BE2C (cell line): ENCODE measurements around the gene MGAT5.
A peak's percentile ranks its signal among the peaks of the same experiment; 100 is the strongest.

ENCODE experiments used
- DNase-seq: peaks from one replicate; pipeline ENCODE4 v3.0.0-alpha.2; 2020
- H3K27me3 ChIP-seq: fragments of 250-450 bp; sonication (Bioruptor Pico); 2 replicates; pipeline ENCODE4 v1.5.1; 2020; ENCODE audit warnings: mild to moderate bottlenecking
- H3K36me3 ChIP-seq: fragments of 250-450 bp; sonication (Bioruptor Pico); 2 replicates; pipeline ENCODE4 v1.5.1; 2020; ENCODE audit warnings: mild to moderate bottlenecking
- H3K4me1 ChIP-seq: fragments of 250-450 bp; sonication (Bioruptor Pico); 2 replicates; pipeline ENCODE4 v1.5.1; 2020
- H3K4me3 ChIP-seq: 2 replicates; pipeline ENCODE4 v1.5.1; 2011; ENCODE audit warnings: low read depth, low read length
- H3K9me3 ChIP-seq: fragments of 250-450 bp; sonication (Bioruptor Pico); 2 replicates; pipeline ENCODE4 v1.5.1; 2020
- CTCF ChIP-seq: IDR thresholded peaks from 2 replicates; pipeline ENCODE4 v1.5.1; 2012; ENCODE audit warnings: mild to moderate bottlenecking, low read depth, low read length

MGAT5 gene

DNA sequence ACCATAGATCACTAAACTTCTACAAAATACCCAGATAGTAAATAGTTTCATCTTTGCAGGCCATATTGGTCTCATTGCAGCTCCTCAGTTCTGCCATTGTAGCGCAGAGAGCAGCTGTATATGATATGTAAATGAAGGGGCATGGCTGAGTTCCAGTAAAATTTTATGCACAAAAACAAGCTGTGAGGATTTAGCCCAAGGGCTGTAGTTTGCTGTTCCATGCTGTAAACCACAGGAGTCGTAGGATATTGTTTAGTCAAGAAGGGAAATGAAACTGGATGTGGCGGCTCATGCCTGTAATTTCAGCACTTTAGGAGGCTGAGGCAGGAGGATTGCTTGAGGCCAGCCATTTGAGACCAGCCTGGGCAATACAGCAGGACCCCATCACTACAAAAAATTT lies 83.0 kb downstream of the MGAT5 start:
- no peak for TF ChIP-seq CTCF
- Histone ChIP-seq H3K9me3 (no peaks in the 10 kb centered on the region), H3K27me3 (no peaks in the 10 kb centered on the region), H3K4me3 (no peak overlapping the region), H3K36me3 (no peaks in the 10 kb centered on the region), H3K4me1 (peaks cover 47% of the 10 kb centered on the region)
- DNase-seq, result no peak

DNA sequence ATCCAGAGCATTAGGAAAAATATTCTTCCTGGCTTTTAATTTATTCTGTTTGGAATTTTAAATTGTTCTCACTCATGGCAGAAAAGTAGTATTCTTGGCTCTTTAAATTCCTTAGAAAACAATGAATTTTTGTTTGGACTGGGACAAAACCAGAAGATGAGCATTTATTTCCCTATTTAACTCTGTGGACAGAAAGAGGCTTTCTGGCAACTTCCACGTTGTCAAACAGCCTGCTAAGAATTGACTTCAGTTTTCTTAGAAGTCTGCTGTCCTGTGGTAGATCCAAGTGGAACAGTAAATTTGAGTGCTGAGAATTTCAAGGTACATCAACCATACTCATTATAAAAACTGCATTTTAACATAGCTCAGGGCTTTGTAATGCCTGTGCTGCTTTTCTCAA lies 83.8 kb downstream of the MGAT5 start:
- DNase-seq, result no peak
- Histone ChIP-seq H3K27me3 (no peaks in the 10 kb centered on the region), H3K36me3 (no peaks in the 10 kb centered on the region), H3K9me3 (no peaks in the 10 kb centered on the region), H3K4me1 (peaks cover 52% of the 10 kb centered on the region), H3K4me3 (peak overlapping the region; percentile 21)
- TF ChIP-seq CTCF, result no peak

GRCh38 chr2:134338208-134338607 lies 84.3 kb downstream of the MGAT5 start:
- Histone ChIP-seq H3K9me3 (no peaks in the 10 kb centered on the region), H3K27me3 (no peaks in the 10 kb centered on the region), H3K4me3 (peak overlapping the region; percentile 21), H3K36me3 (no peaks in the 10 kb centered on the region), H3K4me1 (peaks cover 52% of the 10 kb centered on the region)
- TF ChIP-seq CTCF, result no peak
- DNase-seq, result peak; percentile 27

DNA sequence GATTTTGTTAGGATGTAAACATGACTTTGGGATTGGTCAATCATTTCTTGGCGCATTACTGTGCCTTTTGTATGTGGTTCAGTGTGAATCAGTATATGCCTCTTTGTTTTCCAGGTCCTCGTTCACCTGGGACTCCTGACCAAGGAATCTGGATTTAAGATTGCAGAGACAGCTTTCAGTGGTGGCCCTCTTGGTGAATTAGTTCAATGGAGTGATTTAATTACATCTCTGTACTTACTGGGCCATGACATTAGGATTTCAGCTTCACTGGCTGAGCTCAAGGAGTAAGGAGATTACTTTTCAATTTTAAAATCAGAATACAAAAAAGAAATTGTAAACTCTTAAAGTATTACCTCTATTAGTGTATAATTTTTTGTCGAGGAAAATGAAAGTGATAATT lies 87.6 kb downstream of the MGAT5 start:
- no peak for DNase-seq
- no peak for TF ChIP-seq CTCF
- no peaks in the 10 kb centered on the region for H3K27me3 ChIP-seq
- H3K4me3 ChIP-seq, result no peak overlapping the region
- peaks cover 49% of the 10 kb centered on the region for H3K4me1 ChIP-seq
- H3K9me3 ChIP-seq, result no peaks in the 10 kb centered on the region
- no peaks in the 10 kb centered on the region for H3K36me3 ChIP-seq

- Histone ChIP-seq H3K4me1 (peaks cover 22% of the 10 kb centered on the region), H3K4me3 (no peak overlapping the region), H3K27me3 (no peaks in the 10 kb centered on the region), H3K9me3 (no peaks in the 10 kb centered on the region), H3K36me3 (no peaks in the 10 kb centered on the region)
- no peak for DNase-seq
- no peak for TF ChIP-seq CTCF
Measured at GRCh38 chr2:134344954-134345697, 91.3 kb downstream of the MGAT5 start.

GRCh38 chr2:134346141-134346540 lies 92.3 kb downstream of the MGAT5 start:
- Histone ChIP-seq H3K27me3 (no peaks in the 10 kb centered on the region), H3K4me1 (peaks cover 21% of the 10 kb centered on the region), H3K4me3 (no peak overlapping the region), H3K9me3 (no peaks in the 10 kb centered on the region), H3K36me3 (no peaks in the 10 kb centered on the region)
- TF ChIP-seq CTCF, result no peak
- DNase-seq, result no peak
